ENCODE data around the gene RPTOR.
"Not testable (repeated sequence)": the region's sequence is repeated elsewhere in the genome, so short reads cannot be mapped to it uniquely, and the experiment has no call there.

DNA sequence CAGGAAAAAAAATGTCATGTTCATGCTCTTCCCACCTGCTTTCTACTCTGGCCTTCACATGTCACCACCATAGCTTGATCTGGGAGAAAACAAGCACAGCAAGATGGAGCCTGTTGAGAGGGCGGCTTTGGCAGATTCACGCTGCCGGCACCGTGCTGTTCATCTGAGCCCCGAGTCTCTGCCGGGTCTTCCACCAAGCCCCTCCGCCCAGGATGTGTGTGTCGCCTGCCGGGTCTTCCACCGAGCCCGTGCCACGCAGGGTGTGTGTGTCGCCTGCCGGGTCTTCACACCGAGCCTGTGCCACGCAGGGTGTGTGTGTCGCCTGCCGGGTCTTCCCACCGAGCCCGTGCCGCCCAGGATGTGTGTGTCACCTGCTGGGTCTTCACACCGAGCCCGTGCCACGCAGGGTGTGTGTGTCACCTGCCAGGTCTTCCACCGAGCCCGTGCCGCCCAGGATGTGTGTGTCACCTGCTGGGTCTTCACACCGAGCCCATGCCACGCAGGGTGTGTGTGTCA, 330.9 kb downstream of the RPTOR start:
- TF ChIP-seq CTCF (conservative IDR thresholded peaks at IDR 0.05 in 1 of 2, IDR thresholded peaks at IDR 0.05 in 1 of 2; ENCODE audit: low read depth in 1 of 2, low read length in 2 of 2); EZH2 (IDR thresholded peaks at IDR 0.05; ENCODE audit: low read length, missing control alignments): not testable (repeated sequence)
